SK-N-SH (cell line): Measurements from ENCODE around the gene CFAP92.

Source experiments
- CTCF ChIP-seq: fragments of 200-600 bp; sonication (generic); IDR thresholded peaks from 2 replicates; pipeline ENCODE4 v1.6.1; 2017; ENCODE audit warnings: antibody characterized with exemption, mild to moderate bottlenecking, moderate library complexity
- ELF1 ChIP-seq: IDR thresholded peaks from 2 replicates; pipeline ENCODE4 v1.4.0; 2012
- POLR2AphosphoS5 ChIP-seq: IDR thresholded peaks from 2 replicates; pipeline ENCODE4 v1.6.1; 2012; ENCODE audit warnings: low read depth, low read length
- SMC3 ChIP-seq: IDR thresholded peaks from 2 replicates; pipeline ENCODE4 v1.6.1; 2012; ENCODE audit warnings: low read depth, low read length, improper control_type of control experiment
- TCF12 ChIP-seq: IDR thresholded peaks from 2 replicates; pipeline ENCODE4 v1.4.0; 2012

GRCh38 chr3:128984596-128984995 is 9.3 kb downstream of the CFAP92 start:
- no peak for TF ChIP-seq POLR2AphosphoS5
- no peak for TF ChIP-seq TCF12
- TF ChIP-seq CTCF, result no peak
- TF ChIP-seq ELF1, result no peak
- no peak for TF ChIP-seq SMC3
